Neural cell (in vitro differentiated cells): Measurements from ENCODE around the gene SND1. TPM values are rescaled to one million over a fixed set of nuclear protein-coding genes. Genes with fewer than 3 reads are reported as not detected.

Experiments
- H2AFZ ChIP-seq: fragments of 200-600, 300-800 bp; sonication (generic), shearing (Covaris generic); 2 replicates; pipeline ENCODE4 v1.6.0; 2014; ENCODE audit warnings: low read depth, mild to moderate bottlenecking, antibody characterized with exemption, low read length, moderate library complexity
- H3F3A ChIP-seq: fragments of 200-600 bp; shearing (Covaris generic); 2 replicates; pipeline ENCODE4 v1.6.1; 2016; ENCODE audit warnings: mild to moderate bottlenecking, moderate library complexity, mixed read lengths, antibody characterized with exemption, low read length; ENCODE audit not compliant: insufficient read depth, poor library complexity, severe bottlenecking
- H3K27ac ChIP-seq: fragments of 200-600, 300-800 bp; sonication (generic), shearing (Covaris generic); 2 replicates; pipeline ENCODE4 v1.5.1; 2014; ENCODE audit warnings: mild to moderate bottlenecking, low read length, moderate library complexity
- H3K27me3 ChIP-seq: fragments of 300-800, 200-600 bp; sonication (generic), shearing (Covaris generic); 2 replicates; pipeline ENCODE4 v1.6.0; 2014; ENCODE audit warnings: mild to moderate bottlenecking, low read depth, low read length, moderate library complexity; ENCODE audit not compliant: insufficient read depth
- H3K36me3 ChIP-seq: fragments of 300-800, 200-600 bp; sonication (generic), shearing (Covaris generic); 2 replicates; pipeline ENCODE4 v1.5.1; 2014; ENCODE audit warnings: mild to moderate bottlenecking, antibody characterized with exemption, low read length, moderate library complexity; ENCODE audit not compliant: insufficient read depth
- H3K4me2 ChIP-seq: fragments of 300-800, 200-600 bp; sonication (generic), shearing (Covaris generic); 2 replicates; pipeline ENCODE4 v1.6.0; 2014; ENCODE audit warnings: mild to moderate bottlenecking, low read length
- H3K4me3 ChIP-seq: fragments of 300-800, 200-600 bp; sonication (generic), shearing (Covaris generic); 2 replicates; pipeline ENCODE4 v1.5.1; 2014; ENCODE audit warnings: mild to moderate bottlenecking, low read length, moderate library complexity
- H3K79me2 ChIP-seq: fragments of 200-600 bp; shearing (Covaris generic); replicated peaks from 2 replicates; pipeline ENCODE4 v1.6.0; 2014; ENCODE audit warnings: mild to moderate bottlenecking, low read length, moderate library complexity; ENCODE audit not compliant: insufficient read depth
- H3K9ac ChIP-seq: fragments of 300-800, 200-600 bp; sonication (generic), shearing (Covaris generic); 2 replicates; pipeline ENCODE4 v1.6.1; 2016; ENCODE audit warnings: mild to moderate bottlenecking, low read length, mixed read lengths
- H3K9me2 ChIP-seq: fragments of 200-600 bp; shearing (Covaris generic); 2 replicates; pipeline ENCODE4 v1.6.1; 2016; ENCODE audit warnings: mild to moderate bottlenecking, low read length, mixed read lengths; ENCODE audit not compliant: insufficient read depth
- H3K9me3 ChIP-seq: fragments of 200-600, 300-800 bp; sonication (generic), shearing (Covaris generic); 2 replicates; pipeline ENCODE4 v1.6.1; 2016; ENCODE audit warnings: mild to moderate bottlenecking, mixed run types, low read length, moderate library complexity, mixed read lengths
- H4K20me1 ChIP-seq: fragments of 200-600 bp; shearing (Covaris generic); 2 replicates; pipeline ENCODE4 v1.6.1; 2016; ENCODE audit warnings: mild to moderate bottlenecking, mixed run types; ENCODE audit not compliant: insufficient read depth
- EP300 ChIP-seq: fragments of 450-650 bp; conservative IDR thresholded peaks from 2 replicates; pipeline ENCODE4 v1.6.1; 2014; ENCODE audit warnings: antibody characterized with exemption, mild to moderate bottlenecking, moderate library complexity; ENCODE audit not compliant: poor library complexity, severe bottlenecking
- EZH2 ChIP-seq: fragments of 200-600, 300-800 bp; shearing (Covaris generic), sonication (generic); IDR thresholded peaks from 2 replicates; pipeline ENCODE4 v1.6.1; 2014; ENCODE audit warnings: antibody characterized with exemption, low read length, borderline replicate concordance, mild to moderate bottlenecking; ENCODE audit not compliant: insufficient read depth, poor library complexity, severe bottlenecking
- MXI1 ChIP-seq: fragments of 450-650 bp; conservative IDR thresholded peaks from 2 replicates; pipeline ENCODE4 v1.6.1; 2014; ENCODE audit warnings: antibody characterized with exemption, mild to moderate bottlenecking; ENCODE audit not compliant: poor library complexity, severe bottlenecking
- POLR2AphosphoS5 ChIP-seq: IDR thresholded peaks from 2 replicates; pipeline ENCODE4 v1.6.1; 2012
- RAD21 ChIP-seq: fragments of 450-650 bp; conservative IDR thresholded peaks from 2 replicates; pipeline ENCODE4 v1.6.1; 2014; ENCODE audit warnings: antibody characterized with exemption, mild to moderate bottlenecking, moderate library complexity
- SMC3 ChIP-seq: fragments of 450-650 bp; conservative IDR thresholded peaks from 2 replicates; pipeline ENCODE4 v1.6.1; 2014; ENCODE audit warnings: antibody characterized with exemption, mild to moderate bottlenecking, moderate library complexity; ENCODE audit not compliant: poor library complexity
- TAF1 ChIP-seq: IDR thresholded peaks from 2 replicates; pipeline ENCODE4 v1.6.1; 2012; ENCODE audit warnings: low read depth
- polyA plus RNA-seq: library from polyadenylated mRNA; depleted of rRNA; stranded (reverse); fragments of >200 nt; gene quantifications from 2 replicates; pipeline ENCODE4 v1.2.3, GENCODE V29; 2014
- TF ChIP-seq, protein P1 (sequence below): fragments of 450-650 bp; IDR thresholded peaks from 2 replicates; pipeline ENCODE4 v1.5.1; 2014; ENCODE audit warnings: antibody characterized with exemption, mild to moderate bottlenecking, moderate library complexity; ENCODE audit not compliant: poor library complexity, severe bottlenecking
- TF ChIP-seq, protein P2 (sequence below): IDR thresholded peaks from 2 replicates; pipeline ENCODE4 v1.6.1; 2012; ENCODE audit warnings: borderline replicate concordance

SND1 gene
- polyA plus RNA-seq, 1 donor from 2014 or later, result 37.4 TPM

GRCh38 chr7:127967281-127967680 lies 315.3 kb downstream of the SND1 start:
- Histone ChIP-seq H3K36me3 (no peaks in the 10 kb centered on the region), H4K20me1 (no peaks in the 10 kb centered on the region), H3K9me2 (no peaks in the 10 kb centered on the region), H3K4me2 (no peak overlapping the region), H3K27me3 (no peaks in the 10 kb centered on the region), H3K9ac (no peak overlapping the region), H3K79me2 (no peaks in the 10 kb centered on the region), H3K4me3 (no peak overlapping the region), H3K9me3 (no peaks in the 10 kb centered on the region), H3K27ac (no peak overlapping the region), H2AFZ (no peak overlapping the region), H3F3A (no peaks in the 10 kb centered on the region)
- TF ChIP-seq RAD21 (no peak), EZH2 (no peak), EP300 (no peak), TAF1 (no peak)
- TF ChIP-seq, protein P1, sequence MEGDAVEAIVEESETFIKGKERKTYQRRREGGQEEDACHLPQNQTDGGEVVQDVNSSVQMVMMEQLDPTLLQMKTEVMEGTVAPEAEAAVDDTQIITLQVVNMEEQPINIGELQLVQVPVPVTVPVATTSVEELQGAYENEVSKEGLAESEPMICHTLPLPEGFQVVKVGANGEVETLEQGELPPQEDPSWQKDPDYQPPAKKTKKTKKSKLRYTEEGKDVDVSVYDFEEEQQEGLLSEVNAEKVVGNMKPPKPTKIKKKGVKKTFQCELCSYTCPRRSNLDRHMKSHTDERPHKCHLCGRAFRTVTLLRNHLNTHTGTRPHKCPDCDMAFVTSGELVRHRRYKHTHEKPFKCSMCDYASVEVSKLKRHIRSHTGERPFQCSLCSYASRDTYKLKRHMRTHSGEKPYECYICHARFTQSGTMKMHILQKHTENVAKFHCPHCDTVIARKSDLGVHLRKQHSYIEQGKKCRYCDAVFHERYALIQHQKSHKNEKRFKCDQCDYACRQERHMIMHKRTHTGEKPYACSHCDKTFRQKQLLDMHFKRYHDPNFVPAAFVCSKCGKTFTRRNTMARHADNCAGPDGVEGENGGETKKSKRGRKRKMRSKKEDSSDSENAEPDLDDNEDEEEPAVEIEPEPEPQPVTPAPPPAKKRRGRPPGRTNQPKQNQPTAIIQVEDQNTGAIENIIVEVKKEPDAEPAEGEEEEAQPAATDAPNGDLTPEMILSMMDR, result no peak

DNA sequence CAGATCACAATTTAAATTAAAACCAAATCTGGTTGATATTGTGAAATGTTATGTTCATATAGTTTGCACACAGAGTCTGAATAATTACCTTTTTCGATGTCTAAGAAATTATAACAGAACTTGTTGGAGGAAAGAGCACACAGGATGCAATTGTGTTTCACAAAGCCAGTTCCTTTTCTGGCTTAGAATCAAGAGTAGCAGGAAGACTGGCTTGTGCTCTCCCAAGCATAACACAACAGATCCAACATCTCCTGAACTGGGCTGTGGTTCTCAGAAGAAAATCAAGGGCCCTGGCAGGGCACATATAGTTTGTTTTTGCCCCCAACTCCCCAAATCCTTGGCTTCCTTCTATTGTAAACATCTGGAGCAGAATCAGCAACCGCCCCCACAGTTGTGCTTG lies 316.6 kb downstream of the SND1 start:
- no peaks in the 10 kb centered on the region for H3K27me3 ChIP-seq
- H3K9ac ChIP-seq, result no peak overlapping the region
- H2AFZ ChIP-seq, result no peak overlapping the region
- no peaks in the 10 kb centered on the region for H3K79me2 ChIP-seq
- no peak overlapping the region for H3K4me3 ChIP-seq
- H3K36me3 ChIP-seq, result no peaks in the 10 kb centered on the region
- no peaks in the 10 kb centered on the region for H3K9me2 ChIP-seq
- no peaks in the 10 kb centered on the region for H3F3A ChIP-seq
- no peak overlapping the region for H3K4me2 ChIP-seq
- no peaks in the 10 kb centered on the region for H4K20me1 ChIP-seq
- TF ChIP-seq SMC3 (no peak), EP300 (no peak)
- TF ChIP-seq, protein P2, sequence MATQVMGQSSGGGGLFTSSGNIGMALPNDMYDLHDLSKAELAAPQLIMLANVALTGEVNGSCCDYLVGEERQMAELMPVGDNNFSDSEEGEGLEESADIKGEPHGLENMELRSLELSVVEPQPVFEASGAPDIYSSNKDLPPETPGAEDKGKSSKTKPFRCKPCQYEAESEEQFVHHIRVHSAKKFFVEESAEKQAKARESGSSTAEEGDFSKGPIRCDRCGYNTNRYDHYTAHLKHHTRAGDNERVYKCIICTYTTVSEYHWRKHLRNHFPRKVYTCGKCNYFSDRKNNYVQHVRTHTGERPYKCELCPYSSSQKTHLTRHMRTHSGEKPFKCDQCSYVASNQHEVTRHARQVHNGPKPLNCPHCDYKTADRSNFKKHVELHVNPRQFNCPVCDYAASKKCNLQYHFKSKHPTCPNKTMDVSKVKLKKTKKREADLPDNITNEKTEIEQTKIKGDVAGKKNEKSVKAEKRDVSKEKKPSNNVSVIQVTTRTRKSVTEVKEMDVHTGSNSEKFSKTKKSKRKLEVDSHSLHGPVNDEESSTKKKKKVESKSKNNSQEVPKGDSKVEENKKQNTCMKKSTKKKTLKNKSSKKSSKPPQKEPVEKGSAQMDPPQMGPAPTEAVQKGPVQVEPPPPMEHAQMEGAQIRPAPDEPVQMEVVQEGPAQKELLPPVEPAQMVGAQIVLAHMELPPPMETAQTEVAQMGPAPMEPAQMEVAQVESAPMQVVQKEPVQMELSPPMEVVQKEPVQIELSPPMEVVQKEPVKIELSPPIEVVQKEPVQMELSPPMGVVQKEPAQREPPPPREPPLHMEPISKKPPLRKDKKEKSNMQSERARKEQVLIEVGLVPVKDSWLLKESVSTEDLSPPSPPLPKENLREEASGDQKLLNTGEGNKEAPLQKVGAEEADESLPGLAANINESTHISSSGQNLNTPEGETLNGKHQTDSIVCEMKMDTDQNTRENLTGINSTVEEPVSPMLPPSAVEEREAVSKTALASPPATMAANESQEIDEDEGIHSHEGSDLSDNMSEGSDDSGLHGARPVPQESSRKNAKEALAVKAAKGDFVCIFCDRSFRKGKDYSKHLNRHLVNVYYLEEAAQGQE, result no peak
- no peaks in the 10 kb centered on the region for H3K9me3 ChIP-seq
- H3K27ac ChIP-seq, result no peak overlapping the region

DNA sequence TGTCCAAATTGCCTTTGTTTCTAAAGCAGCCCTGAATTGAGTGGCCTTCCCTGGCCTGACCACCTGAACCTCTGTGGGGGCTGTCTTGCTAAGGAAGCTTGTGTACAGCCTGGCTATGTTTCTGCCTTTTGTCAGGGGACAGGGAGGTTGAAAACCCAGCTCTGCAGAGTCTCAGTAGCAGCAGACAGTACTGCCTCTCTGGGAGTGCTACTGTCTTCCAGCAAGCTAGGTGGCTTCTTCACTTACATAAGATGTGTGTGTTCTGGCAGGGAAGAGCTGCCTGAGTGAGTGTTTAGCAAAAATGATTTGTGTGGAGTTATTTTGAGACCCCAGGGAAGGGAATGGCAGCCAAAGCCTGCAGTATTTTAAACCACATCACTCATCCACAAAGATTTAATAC lies 321.8 kb downstream of the SND1 start:
- Histone ChIP-seq H3K36me3 (no peaks in the 10 kb centered on the region), H3K27ac (no peak overlapping the region), H3K9me2 (no peaks in the 10 kb centered on the region), H3K4me2 (no peak overlapping the region), H3K79me2 (no peaks in the 10 kb centered on the region), H3F3A (no peaks in the 10 kb centered on the region), H4K20me1 (no peaks in the 10 kb centered on the region), H3K9ac (no peak overlapping the region), H2AFZ (no peak overlapping the region), H3K9me3 (no peaks in the 10 kb centered on the region), H3K4me3 (no peak overlapping the region), H3K27me3 (no peaks in the 10 kb centered on the region)
- TF ChIP-seq RAD21, result no peak
- TF ChIP-seq EP300, result no peak
- no peak for TF ChIP-seq TAF1
- TF ChIP-seq, protein P1, result no peak
- no peak for TF ChIP-seq EZH2
- TF ChIP-seq POLR2AphosphoS5, result no peak
- TF ChIP-seq, protein P2, result no peak
- TF ChIP-seq SMC3, result no peak
- no peak for TF ChIP-seq MXI1
